SKM-1 (cell line): ENCODE measurements around the gene SLC4A5.

Experiments used
- DNase-seq: peaks from one replicate; lab custom pipeline; 2025; ENCODE audit not compliant: unreplicated experiment; lab: John Stamatoyannopoulos, UW

Gene SLC4A5, protein sequence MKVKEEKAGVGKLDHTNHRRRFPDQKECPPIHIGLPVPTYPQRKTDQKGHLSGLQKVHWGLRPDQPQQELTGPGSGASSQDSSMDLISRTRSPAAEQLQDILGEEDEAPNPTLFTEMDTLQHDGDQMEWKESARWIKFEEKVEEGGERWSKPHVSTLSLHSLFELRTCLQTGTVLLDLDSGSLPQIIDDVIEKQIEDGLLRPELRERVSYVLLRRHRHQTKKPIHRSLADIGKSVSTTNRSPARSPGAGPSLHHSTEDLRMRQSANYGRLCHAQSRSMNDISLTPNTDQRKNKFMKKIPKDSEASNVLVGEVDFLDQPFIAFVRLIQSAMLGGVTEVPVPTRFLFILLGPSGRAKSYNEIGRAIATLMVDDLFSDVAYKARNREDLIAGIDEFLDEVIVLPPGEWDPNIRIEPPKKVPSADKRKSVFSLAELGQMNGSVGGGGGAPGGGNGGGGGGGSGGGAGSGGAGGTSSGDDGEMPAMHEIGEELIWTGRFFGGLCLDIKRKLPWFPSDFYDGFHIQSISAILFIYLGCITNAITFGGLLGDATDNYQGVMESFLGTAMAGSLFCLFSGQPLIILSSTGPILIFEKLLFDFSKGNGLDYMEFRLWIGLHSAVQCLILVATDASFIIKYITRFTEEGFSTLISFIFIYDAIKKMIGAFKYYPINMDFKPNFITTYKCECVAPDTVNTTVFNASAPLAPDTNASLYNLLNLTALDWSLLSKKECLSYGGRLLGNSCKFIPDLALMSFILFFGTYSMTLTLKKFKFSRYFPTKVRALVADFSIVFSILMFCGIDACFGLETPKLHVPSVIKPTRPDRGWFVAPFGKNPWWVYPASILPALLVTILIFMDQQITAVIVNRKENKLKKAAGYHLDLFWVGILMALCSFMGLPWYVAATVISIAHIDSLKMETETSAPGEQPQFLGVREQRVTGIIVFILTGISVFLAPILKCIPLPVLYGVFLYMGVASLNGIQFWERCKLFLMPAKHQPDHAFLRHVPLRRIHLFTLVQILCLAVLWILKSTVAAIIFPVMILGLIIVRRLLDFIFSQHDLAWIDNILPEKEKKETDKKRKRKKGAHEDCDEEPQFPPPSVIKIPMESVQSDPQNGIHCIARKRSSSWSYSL

DNA sequence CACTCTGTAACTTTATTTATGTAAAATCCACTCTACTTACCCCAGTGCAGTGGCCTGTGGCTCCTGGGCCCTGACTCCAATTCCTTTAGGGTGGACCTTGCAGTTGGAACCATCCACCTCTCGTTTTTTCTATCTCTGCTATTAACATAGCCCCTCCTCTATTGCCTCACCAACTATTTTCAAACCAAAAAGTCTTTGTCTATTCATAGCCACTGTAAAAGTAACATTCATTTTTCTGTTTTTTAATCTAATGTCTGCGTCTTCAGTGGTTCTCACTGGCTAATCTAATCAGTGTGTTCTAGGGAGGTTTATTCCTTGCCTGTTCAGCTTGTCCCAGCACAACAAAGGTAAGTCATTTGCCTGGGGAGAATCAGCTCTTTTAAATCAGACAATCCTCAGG, at the start of gene SLC4A5:
Gene SLC4A5, minus strand, starts transcription at position 101 of the 400 bp plus-strand sequence. CDS start 28,393 bp downstream, outside the sequence.
- DNase-seq = no peak

DNA sequence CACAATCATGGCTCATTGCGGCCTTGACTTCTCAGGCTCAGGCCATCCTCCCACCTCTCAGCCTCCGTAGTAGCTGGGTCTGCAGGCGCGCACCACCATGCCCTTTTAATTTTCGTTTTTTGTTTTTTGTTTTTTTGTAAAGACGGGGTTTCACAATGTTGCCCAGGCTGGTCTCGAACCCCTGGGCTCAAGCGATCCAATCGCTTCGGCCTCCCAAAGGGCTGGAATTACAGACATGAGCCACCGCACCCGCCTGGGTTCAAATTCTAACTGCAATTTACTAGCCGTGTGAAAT, 49.2 kb upstream of the SLC4A5 start:
- DNase-seq = no peak

DNA sequence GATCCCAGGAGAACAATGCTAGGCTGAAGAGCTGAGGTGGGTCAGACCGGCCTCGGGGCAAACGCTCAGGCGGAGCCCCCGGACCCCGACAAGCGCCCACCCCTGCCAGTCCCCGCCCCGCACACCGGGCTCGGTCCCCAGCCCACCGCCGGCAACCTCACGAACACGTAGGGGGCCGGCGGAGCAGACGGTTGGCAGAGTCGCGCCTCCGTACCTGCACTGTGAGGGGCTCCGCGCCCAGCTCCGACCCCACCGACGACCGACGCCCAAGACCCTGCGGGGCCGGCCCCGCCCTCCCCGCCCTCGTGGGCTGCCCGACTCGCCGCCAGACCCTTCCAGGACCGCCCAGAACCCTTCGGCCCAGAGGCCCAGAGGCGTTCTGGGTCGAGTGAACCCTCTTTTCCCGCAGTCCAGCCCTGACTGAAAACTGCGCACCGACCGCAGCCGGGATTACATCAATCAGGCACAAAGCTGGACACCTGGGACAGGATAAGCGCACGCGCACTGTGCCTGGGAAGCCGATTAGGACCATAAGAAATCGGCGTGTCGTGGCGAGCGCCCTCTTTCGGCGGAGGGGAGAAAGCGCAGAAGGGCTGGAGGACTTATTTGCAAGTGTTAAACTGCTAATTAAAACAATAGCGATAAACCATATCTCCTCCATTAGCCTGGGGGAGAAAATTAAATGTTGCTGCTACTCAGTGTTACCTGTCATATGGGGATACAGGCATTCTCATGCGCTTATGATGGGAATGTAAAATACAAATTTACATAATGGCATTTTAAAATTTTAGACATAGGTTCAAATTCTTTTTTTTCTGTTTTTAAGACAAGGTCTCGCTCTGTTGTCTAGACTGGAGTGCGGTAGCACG, 48.6 kb upstream of the SLC4A5 start:
- DNase-seq = peak; percentile 81

DNA sequence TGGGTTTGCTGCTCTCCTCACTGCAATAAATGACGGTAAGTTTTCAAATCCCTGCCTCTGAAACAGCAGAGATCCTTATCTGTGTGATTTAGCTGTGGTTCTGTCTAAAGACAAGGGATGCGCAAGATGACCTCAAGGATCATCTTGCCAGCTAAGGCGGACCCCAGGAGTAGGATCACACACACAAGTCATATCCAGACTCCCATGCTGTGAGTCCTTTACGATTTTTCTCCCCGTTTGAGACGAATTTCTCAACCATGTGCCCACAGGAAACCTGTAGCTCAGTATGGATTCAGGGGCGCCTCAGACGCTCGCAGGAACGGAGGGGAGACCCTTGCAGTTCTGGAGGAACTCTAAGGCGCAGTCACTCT, 48.0 kb upstream of the SLC4A5 start:
- no peak for DNase-seq

DNA sequence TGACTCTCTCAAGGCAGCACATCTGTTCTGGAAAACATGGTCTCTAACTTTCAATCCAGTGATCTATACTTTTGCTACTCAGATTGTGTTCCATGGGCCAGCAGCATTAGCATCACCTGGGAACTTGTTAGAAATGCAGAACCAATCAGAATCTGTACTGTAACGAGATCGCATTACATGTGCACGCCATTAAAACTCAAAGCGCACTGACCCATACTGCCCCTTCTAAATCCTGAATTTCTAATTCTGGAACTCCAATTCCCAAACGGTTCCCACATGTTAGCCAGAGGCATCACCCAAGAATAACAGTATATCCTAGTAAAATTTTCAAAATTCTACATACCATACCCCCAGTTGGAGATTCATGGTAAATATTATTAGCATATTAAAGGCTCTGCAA, 47.4 kb upstream of the SLC4A5 start:
- DNase-seq = no peak

DNA sequence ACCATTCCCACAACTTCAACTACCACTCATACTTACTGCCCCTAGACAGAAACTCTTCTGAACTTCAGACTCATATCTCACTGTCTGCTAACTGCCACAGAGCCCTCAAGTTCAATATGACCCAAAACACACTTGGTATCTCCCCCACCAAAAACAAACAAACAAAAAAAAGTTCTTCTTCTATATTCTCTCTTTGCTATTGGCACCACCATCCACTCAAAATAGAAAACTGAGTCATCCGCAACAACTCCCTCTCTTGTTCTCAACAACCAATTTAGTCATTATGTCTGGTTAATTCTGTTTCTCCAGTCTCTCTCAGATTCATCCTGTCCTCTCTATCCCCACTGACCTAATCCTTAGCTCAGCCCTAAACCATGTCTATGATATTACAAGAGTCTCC, 44.1 kb upstream of the SLC4A5 start:
- no peak for DNase-seq

DNA sequence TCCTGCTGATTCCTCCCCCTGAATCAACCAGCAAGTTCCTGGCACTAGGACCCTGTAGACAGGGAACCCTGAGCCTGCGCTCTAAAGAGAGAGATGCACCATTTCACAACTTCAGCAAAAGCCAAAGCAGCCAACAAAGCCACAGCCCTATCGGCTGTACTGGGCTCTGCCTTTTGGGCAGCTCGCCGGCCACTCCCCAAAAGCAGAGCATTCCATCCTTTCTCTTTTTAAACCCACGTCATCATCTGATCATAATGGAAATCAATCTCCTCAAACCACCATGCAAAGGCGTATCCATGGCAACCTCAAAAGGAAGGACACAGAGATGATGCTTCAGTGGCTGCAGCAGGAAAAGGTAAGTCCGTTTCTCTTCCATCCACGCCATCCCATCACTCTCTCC, 42.2 kb upstream of the SLC4A5 start:
- no peak for DNase-seq

DNA sequence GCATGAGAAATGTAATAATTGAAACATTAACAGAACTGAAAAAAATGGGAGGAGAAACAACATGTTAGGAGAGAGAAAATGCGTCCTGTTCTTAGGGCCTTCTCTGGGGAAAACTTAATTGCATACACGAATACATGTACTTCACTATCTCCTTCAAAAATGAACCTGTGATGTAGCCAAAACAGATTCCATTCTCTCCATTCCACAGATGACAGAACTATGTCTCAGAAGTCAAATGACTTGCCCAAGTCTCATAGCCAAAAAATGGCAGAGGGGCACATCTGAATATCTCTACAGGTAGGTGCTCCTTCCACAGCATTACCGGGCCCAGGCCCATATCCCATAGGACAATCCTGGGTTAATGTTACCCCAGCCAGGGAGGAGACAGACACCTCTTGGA, 40.8 kb upstream of the SLC4A5 start:
- DNase-seq = no peak

DNA sequence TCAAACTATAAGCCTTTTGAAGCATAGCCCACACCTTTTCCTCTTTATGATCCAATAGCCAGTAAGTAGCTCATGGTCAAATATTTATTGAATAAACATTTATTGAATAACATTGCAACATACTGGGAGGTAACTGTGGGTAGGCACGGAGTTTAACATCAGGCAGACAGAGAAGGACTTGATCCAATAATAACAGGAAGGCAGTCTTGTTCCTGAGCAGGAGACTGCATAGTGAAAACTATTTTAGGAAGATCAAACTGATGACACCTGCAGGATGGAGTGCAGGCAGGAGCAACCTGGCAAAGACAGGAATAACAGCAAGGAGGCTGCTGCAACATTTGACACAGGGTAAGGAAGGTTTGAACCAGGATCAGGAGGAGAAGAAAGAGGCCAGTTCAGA, 40.0 kb upstream of the SLC4A5 start:
- DNase-seq = no peak

DNA sequence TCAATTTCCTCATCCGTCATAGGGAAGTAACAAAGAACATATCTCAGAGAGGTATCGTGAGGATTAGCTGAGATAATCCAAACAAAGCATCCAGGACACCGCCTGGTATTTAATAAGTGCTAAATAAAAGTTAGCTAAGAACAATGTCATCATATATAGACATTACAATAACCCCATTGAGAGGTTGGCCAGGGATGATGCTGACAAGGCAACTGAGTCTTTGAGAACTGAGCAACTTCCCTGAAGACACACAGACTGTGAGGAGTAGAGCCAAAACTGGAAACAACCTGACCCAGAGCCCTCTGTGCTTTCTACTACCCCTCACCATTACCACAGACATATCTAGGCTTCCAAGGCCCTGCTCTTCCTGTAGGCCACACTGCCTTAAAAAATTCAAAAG, 38.5 kb upstream of the SLC4A5 start:
- no peak for DNase-seq

DNA sequence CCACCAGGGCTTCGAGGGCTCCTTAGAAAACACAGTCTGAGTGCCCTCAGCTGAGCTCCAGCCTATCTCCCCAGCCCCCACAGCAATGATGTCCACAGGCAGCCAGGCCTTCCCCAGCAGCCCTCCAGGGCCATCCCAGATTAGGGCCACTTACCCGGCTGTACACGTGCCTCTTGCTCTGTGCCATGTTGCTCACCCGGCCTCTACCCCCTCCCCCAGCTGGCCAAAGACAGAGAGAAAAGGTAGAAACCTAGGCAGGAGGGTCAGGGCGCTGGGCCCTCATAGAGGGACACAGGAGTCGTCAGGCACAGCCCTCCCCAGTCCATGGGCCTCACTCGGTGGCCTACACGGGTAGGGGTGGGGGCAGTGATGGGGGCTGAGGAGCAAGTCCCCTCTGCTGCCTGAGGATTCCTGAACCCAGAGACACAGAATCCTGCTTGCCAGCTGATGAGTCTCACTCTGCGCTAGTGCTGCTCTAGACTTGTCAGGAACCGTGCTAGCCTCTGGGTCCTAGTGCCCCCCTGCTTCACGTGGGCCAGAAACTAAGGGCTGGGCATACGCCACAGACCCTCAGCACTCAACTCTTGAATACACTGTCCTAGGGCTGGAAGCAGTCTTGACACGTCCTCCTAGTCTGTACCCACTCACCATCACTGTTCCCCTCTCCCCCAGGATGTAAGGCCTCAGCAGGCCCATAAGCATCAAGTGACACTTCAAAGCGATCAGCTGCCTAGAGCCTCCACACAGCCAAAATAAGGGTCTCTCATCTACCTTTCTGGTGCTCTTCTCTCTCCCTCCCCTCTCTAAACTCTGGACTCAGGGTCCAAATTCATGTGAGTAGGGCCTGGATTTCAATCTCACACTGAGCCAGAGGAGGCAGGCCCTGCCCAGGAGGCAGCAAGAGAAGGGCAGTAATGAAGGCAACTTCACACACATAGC, 36.9 kb upstream of the SLC4A5 start, which contains the start of gene DCTN1:
Gene DCTN1, minus strand, starts transcription at position 461 of the 939 bp plus-strand sequence. Its CDS starts 274 bp downstream, at position 187.
- DNase-seq = no peak

DNA sequence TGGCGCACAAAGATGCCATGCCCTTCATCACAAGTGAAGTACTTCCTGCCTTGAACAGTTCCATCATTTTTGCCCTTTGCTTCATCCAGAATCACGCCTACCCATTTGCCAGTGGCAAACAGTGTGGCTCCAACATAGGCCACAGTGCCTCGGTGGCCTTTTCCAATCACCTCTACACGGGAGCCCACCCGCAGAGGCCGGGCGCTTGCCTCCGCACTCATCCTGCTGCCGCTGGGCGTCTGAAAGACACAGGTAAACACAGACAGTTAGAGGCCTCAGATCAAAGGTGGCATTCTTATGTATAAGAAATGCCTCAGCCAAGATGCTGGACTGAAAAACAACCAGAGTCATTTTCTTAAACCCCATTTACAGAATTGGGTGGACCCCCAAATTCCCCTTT, 34.8 kb upstream of the SLC4A5 start:
- no peak for DNase-seq

DNA sequence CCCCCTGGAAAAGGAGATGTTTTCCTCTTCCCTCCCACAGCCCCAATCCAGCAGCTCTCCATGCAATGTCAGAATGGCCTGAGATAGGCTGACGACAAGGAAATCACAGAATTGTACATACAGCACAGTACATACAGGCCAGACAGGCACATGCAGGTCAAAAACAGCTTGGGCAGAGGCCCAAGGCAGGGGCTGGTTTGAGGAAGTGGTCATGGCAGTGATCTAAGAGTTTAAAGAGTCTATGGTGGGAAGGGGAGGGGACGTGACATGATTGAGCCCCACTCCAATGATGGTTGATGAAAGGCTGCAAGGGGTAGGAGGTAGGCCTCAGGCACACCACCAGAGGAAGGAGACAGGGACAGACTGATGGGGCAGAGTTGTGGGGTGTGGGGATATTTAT, 32.6 kb upstream of the SLC4A5 start:
- DNase-seq = no peak

DNA sequence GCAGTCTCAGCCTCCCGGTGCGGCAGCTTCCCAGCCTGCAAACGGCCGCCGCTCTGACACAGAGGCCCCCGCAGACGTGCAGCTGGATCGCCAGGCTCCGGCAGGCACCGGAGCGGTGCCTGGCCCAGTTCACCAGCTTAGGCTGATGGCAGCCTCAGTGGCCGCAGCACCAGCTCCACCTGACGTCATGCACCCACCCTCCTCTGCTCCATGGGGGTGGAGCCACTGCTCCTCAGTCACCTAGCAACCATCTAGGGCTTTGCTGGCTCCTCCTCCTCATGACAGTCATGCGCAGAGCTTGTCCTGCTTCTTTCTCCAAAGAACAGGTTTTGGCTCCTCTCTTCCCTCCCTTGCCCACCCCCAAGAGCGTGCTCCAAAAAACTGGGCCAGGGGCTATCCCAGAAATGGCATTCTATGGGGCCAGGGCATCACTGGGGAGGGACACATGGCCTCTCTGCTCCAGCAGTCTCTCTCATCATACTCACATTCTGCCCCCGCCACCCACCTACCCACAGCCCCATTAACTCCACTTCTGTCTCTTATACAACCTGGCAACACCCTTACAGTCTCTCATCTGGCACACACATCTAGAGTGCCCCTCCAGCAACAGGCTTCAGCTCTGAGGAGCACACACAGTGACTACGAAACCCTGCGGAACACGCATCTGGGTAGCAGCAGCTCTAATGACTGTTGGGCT, 31.4 kb upstream of the SLC4A5 start:
- DNase-seq = no peak

DNA sequence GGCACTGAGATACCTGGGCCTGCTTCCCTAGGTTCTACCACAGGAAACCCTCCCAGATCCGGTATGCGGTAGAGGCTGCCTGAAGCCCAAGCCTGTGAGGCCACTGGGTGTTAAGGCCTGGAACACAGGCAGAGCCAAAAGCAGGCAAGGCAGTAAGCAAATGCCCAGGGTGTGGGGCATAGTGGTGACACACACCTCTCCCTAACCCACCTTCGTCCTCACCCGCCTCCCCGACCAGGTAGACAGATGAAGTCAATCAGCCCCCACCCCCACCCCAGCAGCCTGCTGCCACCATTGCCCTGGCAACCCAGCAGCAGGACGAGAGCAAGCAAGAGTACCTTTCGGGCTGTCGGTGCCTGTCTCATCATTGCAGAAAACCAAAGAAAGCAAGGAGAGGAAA, 30.8 kb upstream of the SLC4A5 start:
- DNase-seq = no peak

DNA sequence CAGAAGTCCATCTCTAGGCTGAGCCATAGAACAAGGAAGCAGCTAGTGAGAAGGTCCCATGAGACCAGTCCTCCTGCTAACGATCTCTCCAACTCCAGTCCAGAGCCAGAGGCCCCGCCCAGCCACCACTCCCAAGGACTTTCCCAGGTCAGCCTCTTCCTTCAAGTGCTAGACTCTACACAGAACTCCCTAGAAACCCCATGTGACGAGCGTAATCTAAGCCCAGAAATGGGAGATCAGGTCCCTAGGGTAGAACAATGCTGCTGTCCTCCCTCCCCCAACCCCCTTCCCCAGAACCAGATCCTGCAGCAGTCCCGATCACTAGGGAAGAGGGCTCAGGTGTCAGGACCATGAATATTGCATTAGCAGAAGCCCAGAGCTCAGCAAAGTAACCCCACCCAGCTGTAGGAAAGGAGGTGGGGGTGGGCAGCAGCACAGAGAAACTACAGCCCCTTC, 30.0 kb upstream of the SLC4A5 start:
- no peak for DNase-seq

DNA sequence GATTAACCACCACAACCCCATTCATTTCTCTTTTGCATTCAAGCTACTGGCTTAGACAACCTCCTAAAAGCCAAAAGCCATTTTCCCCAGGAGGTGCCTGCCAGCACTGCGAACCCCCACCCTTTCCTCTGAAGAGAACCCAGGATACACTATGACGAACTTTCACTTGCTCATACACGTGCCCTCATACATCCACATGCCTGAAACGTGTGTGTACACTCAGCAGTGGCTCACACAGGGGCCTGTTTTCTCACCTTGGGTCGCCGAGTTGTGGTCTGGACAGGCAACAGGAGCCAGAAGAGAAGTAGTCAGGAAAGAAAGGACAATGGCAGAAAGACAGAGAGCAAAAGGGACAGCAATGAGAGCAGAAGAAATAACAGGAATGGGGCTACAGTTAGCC, 29.5 kb upstream of the SLC4A5 start:
- no peak for DNase-seq

DNA sequence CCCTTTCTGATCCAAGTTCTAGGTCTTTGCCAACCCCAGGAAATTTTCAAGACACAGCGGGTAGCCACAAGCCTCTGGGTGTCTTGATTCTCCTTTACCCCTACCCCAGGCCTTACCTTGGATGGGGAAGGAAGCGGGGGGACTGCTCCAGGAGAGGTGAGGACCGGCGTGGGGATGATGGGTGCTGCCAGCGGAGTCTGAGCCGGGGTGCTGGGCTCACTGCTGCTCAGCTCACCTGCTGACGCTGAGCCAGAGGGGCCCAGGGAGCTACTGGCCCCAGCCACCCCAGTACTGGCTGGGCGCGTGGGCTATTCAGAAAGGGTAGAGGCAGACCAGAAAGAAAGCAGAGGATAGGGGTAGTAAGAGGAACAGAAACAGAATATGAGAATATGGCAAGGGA, 28.2 kb upstream of the SLC4A5 start:
- DNase-seq = no peak

DNA sequence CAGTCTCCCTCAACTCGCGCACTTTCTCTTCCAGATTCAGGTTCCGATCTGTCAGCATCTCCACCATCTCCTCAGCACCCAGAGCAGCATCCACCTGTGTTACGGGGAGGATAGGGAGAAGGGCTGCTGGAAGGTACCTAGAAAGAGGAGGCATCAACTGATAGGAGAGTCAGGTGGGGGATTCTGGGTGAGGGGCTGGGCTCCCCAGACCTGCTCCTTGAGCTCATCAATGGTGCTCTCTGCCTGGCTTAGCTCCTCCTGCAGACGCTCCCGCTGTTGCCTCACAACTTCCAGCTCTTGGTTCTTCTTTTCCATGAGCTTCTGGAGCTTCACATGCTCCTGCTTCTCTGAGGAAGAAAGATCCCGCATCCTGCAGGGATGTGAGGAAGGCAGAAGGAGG, 26.8 kb upstream of the SLC4A5 start:
- DNase-seq = no peak
